GM21717 (cell line): ENCODE data around the gene UBL4B.

Source experiments
- ATAC-seq: cut with Tn5 transposase; IDR thresholded peaks from one replicate; pipeline ENCODE4 v1.9.1; 2021; ENCODE audit warnings: mild to moderate bottlenecking, moderate library complexity; ENCODE audit not compliant: unreplicated experiment

Gene UBL4B

DNA sequence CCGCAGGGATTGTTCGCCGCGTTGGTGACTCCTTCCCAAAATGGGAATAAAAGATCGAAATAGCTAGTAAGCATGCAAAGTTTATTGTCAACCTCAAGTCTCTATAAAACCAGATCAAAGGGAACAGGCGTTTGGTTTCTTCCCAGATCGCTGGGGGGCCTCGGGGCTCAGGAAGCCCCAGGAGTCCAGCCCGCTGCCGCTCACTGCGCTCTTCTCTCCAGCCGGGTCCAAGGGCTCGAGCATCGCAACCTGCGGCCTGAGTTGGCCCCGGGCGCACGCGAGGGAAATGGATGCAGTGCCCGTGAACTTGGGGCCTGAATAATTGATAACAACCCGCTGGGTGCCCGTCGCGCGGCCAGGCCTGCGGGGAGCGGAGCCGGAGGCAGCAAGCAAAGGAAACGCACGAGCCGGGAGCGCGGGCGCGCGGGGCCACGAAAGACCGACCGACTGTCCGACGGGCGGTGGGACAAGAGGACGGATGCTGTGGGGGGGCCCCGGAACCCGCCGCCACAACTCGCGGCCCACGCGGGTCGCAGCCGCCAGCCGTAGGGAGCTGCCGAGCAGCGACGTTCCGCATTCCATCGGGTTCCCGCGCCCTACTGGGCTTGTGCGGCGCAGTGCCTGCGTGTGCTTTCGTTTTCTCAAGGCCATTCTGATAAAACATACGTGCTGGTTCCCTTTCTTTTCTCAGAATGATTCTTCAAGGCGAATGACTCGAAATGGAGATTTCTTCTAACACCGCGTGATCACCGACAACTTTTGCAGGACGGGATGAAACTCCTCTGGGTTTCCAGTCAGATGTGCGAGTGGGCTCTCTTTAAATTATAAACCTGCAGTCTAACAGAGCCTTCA is 27.8 kb upstream of the UBL4B start:
- ATAC-seq: no peak

GRCh38 chr1:110085671-110086070 is 26.6 kb upstream of the UBL4B start:
- ATAC-seq: no peak

DNA sequence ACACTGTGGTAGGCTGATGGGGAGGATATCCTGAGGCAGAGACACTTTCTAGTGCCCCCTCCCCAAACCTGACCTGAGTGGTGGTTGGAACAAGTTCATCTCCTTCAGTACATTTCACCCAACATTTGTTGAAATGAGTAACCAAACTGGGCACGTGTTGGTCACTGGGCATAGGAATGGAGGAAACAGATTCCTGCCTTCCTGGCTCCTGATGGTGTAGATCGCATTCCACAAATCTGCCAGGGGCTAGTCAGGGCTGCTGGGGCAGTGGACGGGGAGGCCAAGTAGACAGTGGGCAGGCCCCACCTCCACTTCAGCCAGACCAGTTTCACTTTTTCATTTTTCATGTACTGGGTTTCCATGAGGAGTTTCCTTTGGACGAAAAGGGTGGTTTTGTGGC is 25.3 kb upstream of the UBL4B start:
- ATAC-seq: no peak

DNA sequence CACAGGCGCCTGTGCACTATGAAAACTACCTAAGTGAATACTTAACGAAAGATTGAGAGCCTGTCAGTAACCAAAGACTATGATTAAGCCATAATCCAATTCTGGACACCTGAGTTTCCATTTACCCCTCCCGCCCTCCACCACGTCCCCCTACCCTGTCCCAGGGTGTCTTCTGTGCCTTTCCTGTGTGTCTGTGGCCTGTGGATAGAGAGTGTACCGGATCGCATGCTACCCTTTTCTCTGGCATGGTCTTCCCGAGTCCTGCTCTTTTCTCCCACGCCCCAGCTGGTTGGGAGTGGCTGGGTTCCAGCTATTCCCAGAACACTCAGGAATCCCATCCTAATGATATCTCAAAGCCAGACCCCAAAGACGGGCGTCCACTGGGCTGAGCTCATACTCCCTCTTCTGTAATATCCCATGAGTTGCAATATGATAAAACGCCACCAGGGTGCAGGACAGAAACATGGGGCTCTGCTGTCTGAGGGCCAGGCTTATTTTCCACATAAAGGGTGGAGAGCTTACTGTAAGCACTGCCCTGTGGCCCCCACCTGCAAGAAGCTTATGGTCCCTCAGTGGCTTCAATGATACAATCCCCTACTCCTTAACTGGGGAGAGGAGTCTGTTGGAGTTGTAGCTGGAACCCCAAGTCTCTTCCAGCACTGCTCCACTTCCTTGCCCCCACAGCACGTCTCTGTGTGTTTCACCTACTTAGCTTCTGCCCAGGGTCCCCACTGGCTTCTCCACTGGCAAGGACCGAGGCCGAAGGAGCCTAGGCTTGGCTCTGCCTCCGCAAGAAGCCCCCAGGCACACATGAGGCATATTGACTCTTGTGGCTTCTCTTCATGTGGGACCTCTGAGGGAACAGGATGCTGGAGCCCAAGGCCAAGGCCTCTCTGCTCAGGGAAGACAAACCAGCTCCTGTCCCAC is 24.2 kb upstream of the UBL4B start:
- ATAC-seq: no peak

DNA sequence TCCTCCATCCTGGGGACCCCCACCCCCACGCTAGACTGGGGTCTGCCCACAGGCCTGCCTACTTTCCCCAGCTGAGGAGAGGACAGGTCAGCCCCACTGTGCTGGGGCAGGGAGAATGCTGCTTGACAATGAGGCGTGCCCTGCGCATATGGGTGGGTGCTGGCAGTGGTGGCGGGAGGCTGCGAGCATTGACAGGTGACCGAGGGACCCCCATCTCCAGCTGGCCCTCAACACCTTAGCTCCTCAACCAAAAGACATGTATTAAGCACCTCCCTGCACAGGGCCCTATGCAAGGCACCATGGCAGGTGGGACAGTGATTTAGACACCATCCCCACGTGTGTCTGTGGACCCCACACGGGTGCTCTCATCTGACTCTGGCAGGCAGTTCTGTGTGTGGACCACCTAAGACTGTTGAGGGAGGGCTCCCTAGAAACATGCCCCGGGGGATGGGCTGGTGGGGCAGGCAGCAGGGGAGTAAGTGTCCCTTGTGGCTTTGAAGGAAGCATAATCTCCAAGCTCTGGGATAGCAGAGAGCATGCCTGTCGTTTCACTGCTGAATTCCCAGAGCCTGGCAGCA is 23.4 kb upstream of the UBL4B start:
- ATAC-seq: no peak

DNA sequence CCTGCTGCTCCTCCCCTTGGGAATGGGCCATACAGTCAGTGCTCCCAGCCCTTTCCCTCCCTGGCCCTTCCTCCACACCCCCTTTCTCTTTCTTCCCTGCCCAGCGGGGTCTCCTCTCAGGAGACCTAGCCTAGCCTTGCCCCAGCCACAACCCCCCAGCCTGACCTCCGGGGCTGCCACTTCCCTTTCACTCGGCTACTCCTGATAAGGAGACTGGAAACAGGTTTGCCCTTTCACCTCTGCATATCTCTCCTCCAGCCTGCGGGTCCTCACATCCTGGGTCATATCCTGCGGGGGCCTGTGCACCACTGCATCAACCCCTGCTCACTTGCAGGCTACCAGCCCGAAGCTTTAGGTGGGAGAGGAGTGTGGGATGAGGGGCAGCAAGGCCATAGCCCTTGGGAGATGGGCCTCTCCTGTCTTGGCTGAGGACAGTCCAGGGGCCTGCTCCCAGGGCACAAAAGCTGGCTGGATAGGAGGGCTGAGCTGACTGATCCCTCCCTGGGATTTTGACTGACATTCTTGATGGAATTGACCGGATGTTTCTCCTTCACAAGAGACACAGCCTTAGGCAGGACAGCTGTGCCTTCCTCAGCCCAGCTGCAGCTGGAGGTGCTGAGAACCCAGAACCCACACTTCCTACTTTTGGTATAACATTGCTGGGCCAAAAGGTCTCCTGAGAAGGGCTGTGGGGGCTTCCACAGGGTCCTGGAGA is 22.5 kb upstream of the UBL4B start:
- ATAC-seq: no peak

DNA sequence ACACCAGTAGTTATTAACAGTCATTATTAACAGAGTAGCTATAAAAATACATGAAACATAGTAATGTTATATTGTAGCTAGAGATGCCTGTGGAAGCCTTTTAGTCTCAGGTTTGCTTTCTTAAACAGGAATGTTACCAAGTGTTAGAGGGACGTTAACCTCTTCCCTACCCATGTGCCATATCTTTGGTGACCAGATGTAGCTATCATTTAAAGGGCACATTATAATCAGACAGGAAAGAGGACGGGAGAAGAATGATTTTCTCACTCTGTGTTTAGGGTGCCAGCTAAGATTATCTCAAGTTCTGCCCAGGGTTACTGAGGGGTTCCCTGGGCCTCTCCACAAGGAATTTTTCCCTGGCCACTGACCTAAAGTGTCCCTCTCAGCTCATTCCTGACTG is 20.9 kb upstream of the UBL4B start:
- no peak for ATAC-seq

DNA sequence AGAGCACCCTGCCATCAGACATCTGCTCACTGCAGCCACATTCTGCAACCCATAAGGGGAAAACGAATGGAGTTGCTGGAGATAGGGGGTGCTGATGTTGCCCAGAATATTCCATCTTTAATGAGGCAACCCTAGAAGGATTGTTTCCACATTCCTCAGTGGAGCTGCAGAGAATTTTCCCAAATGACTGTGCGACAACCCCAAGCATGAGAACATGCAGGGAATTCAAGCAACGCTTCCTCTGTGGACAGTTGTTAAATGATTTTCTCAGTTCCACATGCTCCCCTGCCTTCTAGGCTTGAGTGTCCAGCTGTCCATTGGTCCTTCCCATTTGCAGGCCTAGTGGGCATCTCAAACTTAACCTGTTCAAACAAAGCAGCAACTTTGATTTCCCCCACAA is 20.5 kb upstream of the UBL4B start:
- ATAC-seq: no peak

DNA sequence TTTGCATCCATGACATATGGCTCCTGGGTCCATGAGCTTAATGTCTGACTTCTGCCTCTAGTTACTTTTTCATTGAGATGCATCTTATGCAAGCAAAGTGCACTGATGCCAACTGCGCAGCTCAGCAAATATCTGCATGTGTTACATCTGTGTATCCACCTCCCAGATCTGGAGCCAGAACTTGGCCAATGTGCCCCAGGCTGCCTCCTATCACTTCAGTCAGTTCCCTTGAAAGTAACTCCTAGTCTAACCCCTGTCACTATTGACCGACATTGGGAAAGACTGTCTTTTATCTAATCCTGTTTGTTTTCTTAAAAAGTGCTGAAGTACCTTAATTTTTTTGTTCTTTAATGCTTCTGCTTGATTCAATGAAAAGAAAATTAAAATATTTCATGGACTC is 19.3 kb upstream of the UBL4B start:
- ATAC-seq: no peak

- no peak for ATAC-seq
These were observed 17.1 kb upstream of the UBL4B start for GRCh38 chr1:110094931-110095654.

- ATAC-seq: no peak
These were observed 14.6 kb upstream of the UBL4B start for GRCh38 chr1:110097507-110098221.

DNA sequence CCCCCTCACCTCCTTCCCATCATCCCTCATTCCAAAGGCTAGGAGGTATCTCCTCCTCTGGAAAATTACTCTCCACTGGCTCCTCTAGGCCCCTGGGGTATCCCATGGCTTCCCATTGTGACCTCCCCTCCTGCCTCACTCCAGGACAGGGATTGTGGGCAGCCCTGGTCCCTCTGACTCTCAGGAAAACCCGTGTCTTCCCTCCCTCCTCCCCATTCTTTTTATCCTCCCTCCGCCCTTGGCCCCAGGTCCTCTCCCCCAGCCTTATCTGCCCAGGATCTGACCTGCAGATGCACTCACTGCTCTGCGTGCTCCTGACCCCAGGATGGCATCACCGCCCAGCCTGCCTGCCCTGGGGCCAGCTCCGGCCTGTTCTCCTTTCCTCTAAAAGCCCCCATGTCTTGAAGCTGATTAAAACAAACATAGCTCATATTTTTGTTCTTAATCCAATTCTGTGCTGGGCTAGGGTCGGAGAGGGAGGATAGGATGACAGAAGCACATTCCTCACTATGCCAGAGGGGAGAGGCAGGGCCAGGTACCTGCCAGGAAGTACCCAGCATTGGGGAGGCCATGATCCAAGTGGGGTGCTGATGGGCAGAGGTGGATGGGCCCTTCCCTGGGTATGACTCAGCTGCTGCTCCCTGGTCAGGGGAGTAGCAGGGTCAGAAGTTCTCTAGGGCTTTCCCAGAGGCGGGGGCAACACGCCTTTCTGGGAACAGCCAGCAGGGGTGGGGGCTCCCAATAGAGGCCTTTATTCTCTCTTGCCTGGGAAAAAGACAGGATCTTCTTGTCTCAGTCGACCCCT is 13.8 kb upstream of the UBL4B start:
- ATAC-seq: no peak

- no peak for ATAC-seq
These were observed 11.9 kb upstream of the UBL4B start for GRCh38 chr1:110100335-110100734.

GRCh38 chr1:110102081-110102480 is 10.2 kb upstream of the UBL4B start:
- ATAC-seq: no peak

DNA sequence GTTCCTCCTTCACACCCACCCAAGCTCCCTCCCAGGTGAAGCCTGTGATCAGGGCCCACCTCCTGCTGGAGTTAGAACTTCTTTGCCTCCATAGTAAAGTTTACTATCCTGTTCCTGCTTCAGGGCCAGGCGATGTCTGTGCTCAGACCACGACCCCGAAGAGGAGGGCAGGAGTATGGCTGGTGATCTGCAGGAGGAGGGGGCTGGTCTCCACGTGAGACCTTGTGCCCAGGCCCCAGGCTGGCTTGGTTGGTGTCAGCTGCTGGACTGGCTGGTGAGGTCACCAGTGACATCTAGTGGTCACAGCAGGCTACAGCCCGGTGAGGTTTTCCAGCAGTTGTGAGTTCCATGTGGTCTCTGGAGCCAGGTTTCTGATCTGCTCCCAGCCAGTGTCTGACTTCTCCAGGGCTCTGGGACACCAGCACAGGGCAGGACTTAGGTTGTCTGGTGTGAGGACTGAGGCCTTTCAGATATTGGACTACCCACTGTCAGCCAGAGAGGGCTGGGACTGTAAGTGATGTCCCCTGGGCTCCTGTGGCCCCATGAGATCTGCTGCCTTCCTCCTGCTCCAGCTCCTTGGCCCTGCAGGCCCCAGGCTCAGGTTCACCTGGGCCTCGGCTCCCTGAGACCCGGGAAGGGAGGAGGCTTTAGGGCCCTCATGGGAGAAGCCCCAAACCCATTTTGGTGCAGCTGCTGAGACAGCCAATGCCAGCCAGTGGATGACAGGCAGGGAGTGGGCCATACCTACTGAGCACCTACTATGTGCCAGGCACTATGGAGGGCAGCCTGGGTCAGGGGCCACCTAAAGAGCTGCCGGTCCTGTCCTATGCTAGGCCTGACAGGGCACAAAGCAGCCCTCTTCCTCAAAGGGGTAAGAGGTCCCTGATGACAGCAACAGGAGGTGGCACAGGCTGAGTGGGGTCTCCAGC is 6.0 kb upstream of the UBL4B start:
- ATAC-seq: no peak

DNA sequence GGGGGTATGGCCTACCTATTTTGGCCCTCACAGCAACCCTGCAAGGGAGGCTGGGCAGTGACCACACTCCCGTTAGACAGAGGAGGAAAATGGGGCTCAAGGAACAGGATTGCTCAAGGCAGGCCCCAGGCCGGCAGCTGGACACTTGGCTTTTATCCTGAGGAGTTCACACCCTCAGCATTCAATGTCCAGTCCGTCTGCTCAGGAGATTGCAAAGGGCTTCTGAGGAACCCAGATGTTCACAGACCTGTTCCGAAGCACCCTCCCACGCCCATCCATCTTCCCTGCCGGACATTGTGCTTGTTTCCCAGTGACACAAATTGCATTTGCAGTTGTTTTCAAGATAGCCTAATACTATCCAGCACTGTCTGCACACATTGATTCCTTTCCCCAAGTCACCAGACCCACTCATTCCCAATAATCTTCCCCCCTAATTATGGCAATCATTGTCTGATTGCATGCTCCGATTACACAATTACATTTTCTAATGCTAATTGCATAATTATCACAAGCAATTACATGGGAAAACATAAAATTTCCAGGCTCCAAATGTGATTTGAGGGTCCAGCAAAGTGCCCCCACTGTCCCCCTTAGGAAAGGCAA is 4.3 kb upstream of the UBL4B start:
- ATAC-seq: no peak

GRCh38 chr1:110111081-110111480 is 1.2 kb upstream of the UBL4B start:
- no peak for ATAC-seq
